ENCODE data around the gene CIRBP. TPM values are rescaled to one million over a fixed set of nuclear protein-coding genes. Genes with fewer than 3 reads are reported as not detected.

Gene CIRBP
- total RNA-seq, 2 experiments from 2014 or later, result 172 to 195 TPM

- no peak for DNase-seq
- POLR2A ChIA-PET, result no interaction called here
- peaks cover 25% of the 10 kb centered on the region for H3K27me3 Mint-ChIP-seq (ENCODE audit: low read depth)
- peaks cover 7% of the 10 kb centered on the region for H3K4me1 Mint-ChIP-seq (ENCODE audit: low read depth)
- H3K4me3 Mint-ChIP-seq, result no peak overlapping the region
- no peak overlapping the region for H3K27ac Mint-ChIP-seq
- ATAC-seq, result no peak
- CTCF ChIA-PET, result no interaction called here
- no peaks in the 10 kb centered on the region for H3K36me3 Mint-ChIP-seq (ENCODE audit: low read depth)
- no peaks in the 10 kb centered on the region for H3K9me3 Mint-ChIP-seq (ENCODE audit: insufficient read depth)
Measured at GRCh38 chr19:1287354-1288225, 18.5 kb downstream of the CIRBP start.

- Mint-ChIP-seq H3K27ac (no peak overlapping the region), H3K4me1 (ENCODE audit: low read depth) (peaks cover 7% of the 10 kb centered on the region), H3K27me3 (ENCODE audit: low read depth) (peaks cover 25% of the 10 kb centered on the region), H3K9me3 (ENCODE audit: insufficient read depth) (no peaks in the 10 kb centered on the region), H3K36me3 (ENCODE audit: low read depth) (no peaks in the 10 kb centered on the region), H3K4me3 (no peak overlapping the region)
- DNase-seq (no peak), ATAC-seq (no peak)
- CTCF ChIA-PET, result no interaction called here
- POLR2A ChIA-PET, result no interaction called here
Measured at GRCh38 chr19:1288226-1288612, 19.1 kb downstream of the CIRBP start.

DNA sequence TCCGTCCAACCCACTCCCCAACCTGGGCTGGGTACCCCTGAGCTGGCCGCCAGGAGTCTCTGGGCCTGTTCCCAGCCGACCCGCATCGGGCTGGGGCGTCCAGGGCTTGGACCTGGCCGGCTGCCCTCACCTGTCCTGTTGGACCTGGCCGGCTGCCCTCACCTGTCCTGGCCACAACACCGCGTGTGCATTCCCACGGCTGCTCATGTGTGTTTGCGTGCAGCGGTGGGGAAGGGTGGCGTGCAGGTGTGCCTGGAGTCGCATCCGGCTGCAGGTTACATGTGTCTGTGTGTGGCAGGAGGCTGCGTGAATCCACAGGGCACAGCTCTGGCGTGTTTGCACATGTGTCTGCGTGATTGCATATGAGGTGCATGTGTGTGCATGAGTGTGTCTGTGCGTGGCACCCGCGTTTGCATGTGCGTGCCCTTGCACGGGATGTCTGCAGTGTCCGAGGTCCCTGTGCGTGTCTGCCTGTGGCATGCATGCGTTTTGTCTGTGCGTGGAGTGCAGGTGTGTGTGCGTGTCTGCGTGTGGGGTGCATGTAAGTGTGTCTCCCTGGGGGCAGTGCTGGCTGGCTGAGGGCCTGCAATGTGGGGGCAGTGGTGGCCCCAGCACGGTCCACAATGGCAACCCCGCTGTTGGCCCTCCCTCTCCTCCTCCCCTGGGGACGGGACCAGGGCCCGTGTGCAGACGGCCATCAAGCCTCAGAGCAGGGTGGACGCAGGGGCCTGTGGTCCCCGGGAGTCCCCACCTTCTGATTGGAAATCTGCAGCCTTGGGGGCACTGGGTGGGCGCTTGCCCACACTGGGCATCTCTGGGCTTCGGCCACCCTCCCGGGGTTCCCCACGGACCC is 19.9 kb downstream of the CIRBP start:
- DNase-seq (no peak), ATAC-seq (no peak)
- H3K36me3 Mint-ChIP-seq (ENCODE audit: low read depth), result no peaks in the 10 kb centered on the region
- no peak overlapping the region for H3K4me3 Mint-ChIP-seq
- CTCF ChIA-PET, result no interaction called here
- POLR2A ChIA-PET, result no interaction called here
- H3K4me1 Mint-ChIP-seq (ENCODE audit: low read depth), result peaks cover 7% of the 10 kb centered on the region
- no peak overlapping the region for H3K27ac Mint-ChIP-seq
- H3K27me3 Mint-ChIP-seq (ENCODE audit: low read depth), result peaks cover 25% of the 10 kb centered on the region
- no peaks in the 10 kb centered on the region for H3K9me3 Mint-ChIP-seq (ENCODE audit: insufficient read depth)

DNA sequence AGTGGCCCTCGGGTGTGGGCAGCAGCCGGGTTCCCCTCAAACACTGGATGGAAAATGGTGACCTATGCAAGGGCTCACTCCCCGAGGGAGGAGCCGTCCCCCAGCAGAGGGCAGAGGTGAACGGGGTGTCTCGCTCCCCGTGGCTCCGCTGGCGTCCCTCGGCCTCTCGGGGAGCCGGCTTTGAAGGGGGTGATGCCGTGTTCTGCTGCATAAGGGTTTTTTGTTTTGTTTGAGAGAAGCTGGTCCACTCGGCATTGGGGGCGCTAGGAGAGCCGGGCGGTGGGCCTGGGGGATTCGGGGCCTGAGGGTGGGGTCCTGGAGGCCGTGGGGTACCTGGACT is 20.5 kb downstream of the CIRBP start:
- H3K36me3 Mint-ChIP-seq (ENCODE audit: low read depth), result no peaks in the 10 kb centered on the region
- DNase-seq, result no peak
- peaks cover 19% of the 10 kb centered on the region for H3K27me3 Mint-ChIP-seq (ENCODE audit: low read depth)
- no peak overlapping the region for H3K4me3 Mint-ChIP-seq
- CTCF ChIA-PET, result no interaction called here
- POLR2A ChIA-PET, result no interaction called here
- H3K9me3 Mint-ChIP-seq (ENCODE audit: insufficient read depth), result no peaks in the 10 kb centered on the region
- H3K4me1 Mint-ChIP-seq (ENCODE audit: low read depth), result peaks cover 7% of the 10 kb centered on the region
- no peak for ATAC-seq
- H3K27ac Mint-ChIP-seq, result no peak overlapping the region

GRCh38 chr19:1290196-1290702 is 21.1 kb downstream of the CIRBP start:
- ChIA-PET POLR2A (no interaction called here), CTCF (no interaction called here)
- Mint-ChIP-seq H3K9me3 (ENCODE audit: insufficient read depth) (no peaks in the 10 kb centered on the region), H3K27me3 (ENCODE audit: low read depth) (peaks cover 13% of the 10 kb centered on the region), H3K27ac (no peak overlapping the region), H3K36me3 (ENCODE audit: low read depth) (no peaks in the 10 kb centered on the region), H3K4me3 (no peak overlapping the region), H3K4me1 (ENCODE audit: low read depth) (peaks cover 2% of the 10 kb centered on the region)
- no peak for DNase-seq
- ATAC-seq, result no peak

DNA sequence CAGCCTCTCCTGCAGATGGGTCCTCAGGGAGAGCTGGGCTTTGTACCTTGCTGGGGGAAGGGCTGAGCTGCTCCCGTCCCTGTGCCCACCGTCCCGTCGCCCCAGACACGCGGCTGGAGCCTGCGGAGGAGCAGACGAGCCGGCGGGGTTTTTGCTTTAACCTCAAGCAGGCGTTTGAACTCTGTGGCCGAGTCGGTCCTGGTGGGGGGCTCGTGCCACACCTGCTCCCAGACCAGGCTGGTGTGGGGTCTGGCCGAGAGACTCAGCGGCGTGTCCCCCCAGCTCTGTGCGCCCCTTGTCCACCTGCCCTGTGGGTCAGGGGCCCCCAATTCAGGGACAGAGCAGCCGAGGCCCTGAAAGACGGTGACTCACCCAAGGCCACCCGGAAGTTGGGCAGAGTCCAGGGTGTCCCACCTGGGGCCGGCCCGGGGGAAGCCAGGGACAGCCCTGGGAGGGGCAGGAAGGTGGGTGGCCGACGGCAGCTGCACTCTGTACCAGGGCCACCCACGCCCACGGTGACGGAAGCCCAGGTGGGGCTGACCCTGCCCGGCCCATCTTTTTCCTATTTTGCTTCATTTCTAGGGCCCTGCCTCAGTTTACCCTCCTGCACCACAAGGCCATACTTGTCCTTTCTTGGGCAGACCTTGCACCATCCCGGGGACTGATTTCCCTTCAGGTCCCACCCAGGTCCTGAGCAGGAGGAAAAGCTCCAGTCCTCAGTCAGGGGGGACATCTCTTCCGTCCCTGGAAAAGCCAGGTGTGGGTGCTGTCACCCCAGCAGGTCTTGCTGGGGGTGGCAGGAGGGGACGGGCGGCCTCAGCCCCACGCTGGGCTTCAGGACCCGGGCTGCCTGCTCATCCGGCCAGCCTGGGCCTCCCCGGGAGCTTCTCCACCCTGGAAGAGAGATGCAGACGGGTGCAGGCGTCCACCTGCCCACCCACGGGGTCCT is 21.8 kb downstream of the CIRBP start:
- ChIA-PET CTCF (no interaction called here), POLR2A (no interaction called here)
- Mint-ChIP-seq H3K27me3 (ENCODE audit: low read depth) (peaks cover 12% of the 10 kb centered on the region), H3K4me1 (ENCODE audit: low read depth) (peaks cover 2% of the 10 kb centered on the region), H3K4me3 (no peak overlapping the region), H3K27ac (no peak overlapping the region), H3K9me3 (ENCODE audit: insufficient read depth) (no peaks in the 10 kb centered on the region), H3K36me3 (ENCODE audit: low read depth) (no peaks in the 10 kb centered on the region)
- ATAC-seq, result no peak
- no peak for DNase-seq

GRCh38 chr19:1291761-1292418 is 22.8 kb downstream of the CIRBP start:
- H3K9me3 Mint-ChIP-seq (ENCODE audit: insufficient read depth), result no peaks in the 10 kb centered on the region
- peaks cover 7% of the 10 kb centered on the region for H3K27me3 Mint-ChIP-seq (ENCODE audit: low read depth)
- no peaks in the 10 kb centered on the region for H3K36me3 Mint-ChIP-seq (ENCODE audit: low read depth)
- H3K4me3 Mint-ChIP-seq, result no peak overlapping the region
- ChIA-PET POLR2A (no interaction called here), CTCF (no interaction called here)
- ATAC-seq (no peak), DNase-seq (no peak)
- no peak overlapping the region for H3K27ac Mint-ChIP-seq
- H3K4me1 Mint-ChIP-seq (ENCODE audit: low read depth), result no peaks in the 10 kb centered on the region

- Mint-ChIP-seq H3K27ac (no peak overlapping the region), H3K36me3 (ENCODE audit: low read depth) (no peaks in the 10 kb centered on the region), H3K4me3 (no peak overlapping the region), H3K4me1 (ENCODE audit: low read depth) (no peaks in the 10 kb centered on the region), H3K27me3 (ENCODE audit: low read depth) (peaks cover 7% of the 10 kb centered on the region), H3K9me3 (ENCODE audit: insufficient read depth) (no peaks in the 10 kb centered on the region)
- ATAC-seq (no peak), DNase-seq (no peak)
- CTCF ChIA-PET, result no interaction called here
- POLR2A ChIA-PET, result no interaction called here
Measured at GRCh38 chr19:1292419-1293151, 23.5 kb downstream of the CIRBP start.

- no peak for ATAC-seq
- Mint-ChIP-seq H3K27ac (no peak overlapping the region), H3K4me3 (no peak overlapping the region), H3K27me3 (ENCODE audit: low read depth) (peaks cover 3% of the 10 kb centered on the region), H3K4me1 (ENCODE audit: low read depth) (no peaks in the 10 kb centered on the region), H3K9me3 (ENCODE audit: insufficient read depth) (no peaks in the 10 kb centered on the region), H3K36me3 (ENCODE audit: low read depth) (no peaks in the 10 kb centered on the region)
- ChIA-PET CTCF (no interaction called here), POLR2A (no interaction called here)
- DNase-seq, result no peak
Measured at GRCh38 chr19:1293782-1294604, 24.9 kb downstream of the CIRBP start.

GRCh38 chr19:1294688-1295087 is 25.6 kb downstream of the CIRBP start:
- CTCF ChIA-PET, result no interaction called here
- H3K4me1 Mint-ChIP-seq (ENCODE audit: low read depth), result no peaks in the 10 kb centered on the region

More at GRCh38 chr19:1294688-1295087, 25.6 kb downstream of the CIRBP start:
- H3K9me3 Mint-ChIP-seq (ENCODE audit: insufficient read depth), result no peaks in the 10 kb centered on the region
- no peak overlapping the region for H3K4me3 Mint-ChIP-seq
- DNase-seq (no peak), ATAC-seq (no peak)
- no peaks in the 10 kb centered on the region for H3K27me3 Mint-ChIP-seq (ENCODE audit: low read depth)
- H3K36me3 Mint-ChIP-seq (ENCODE audit: low read depth), result no peaks in the 10 kb centered on the region
- no peak overlapping the region for H3K27ac Mint-ChIP-seq
- POLR2A ChIA-PET, result no interaction called here
